CD4-positive, alpha-beta T cell treated with Interleukin-12 subunit alpha and Interleukin-12 subunit beta, for 1 hour (primary cell): ENCODE results near the gene INPP5D.
A peak's percentile ranks its signal among the peaks of the same experiment; 100 is the strongest.

Experiments
- DNase-seq: peaks from one replicate; pipeline ENCODE4 v3.0.0-alpha.2; 2020

Gene INPP5D

DNA sequence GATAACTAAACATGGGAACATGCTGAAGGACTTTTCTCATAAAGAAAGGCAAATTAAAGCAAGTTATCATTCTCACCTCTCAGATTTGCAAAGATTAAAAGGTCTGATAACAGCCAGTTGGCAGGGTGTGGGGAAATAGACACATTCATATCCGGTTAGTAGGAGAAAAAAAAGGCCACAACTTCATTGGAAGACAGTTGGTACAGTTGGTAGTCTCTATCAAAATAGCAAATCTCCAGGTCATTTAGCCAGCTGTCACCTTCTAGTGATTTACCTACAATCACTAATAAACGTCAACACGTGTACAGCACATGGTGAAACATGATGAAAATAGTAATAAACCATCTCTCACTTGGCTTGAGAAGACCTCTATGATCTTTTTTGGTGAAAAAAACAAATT lies 16.6 kb downstream of the INPP5D start:
- peak; percentile 66 for DNase-seq

DNA sequence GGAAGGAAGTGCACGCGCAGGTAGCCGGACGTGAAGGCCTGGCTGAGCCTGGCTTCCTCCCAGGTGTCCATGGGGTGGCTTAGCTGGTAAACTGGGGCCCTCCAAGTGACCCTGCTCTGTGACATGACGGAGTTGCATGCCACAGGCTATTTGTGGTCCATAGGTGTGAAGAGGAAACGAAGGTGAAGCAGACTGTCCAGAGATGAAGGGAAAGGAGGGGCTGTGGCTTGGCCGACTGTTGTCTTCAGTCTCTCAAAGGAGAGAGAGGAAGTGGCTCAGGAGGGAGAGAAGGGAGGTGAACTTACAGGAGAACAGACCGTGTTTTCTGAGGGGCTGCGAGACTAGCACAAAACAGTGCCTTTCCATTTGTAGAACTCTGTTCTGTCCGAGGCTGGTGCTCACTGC lies 19.3 kb downstream of the INPP5D start:
- DNase-seq, result peak; percentile 52

DNA sequence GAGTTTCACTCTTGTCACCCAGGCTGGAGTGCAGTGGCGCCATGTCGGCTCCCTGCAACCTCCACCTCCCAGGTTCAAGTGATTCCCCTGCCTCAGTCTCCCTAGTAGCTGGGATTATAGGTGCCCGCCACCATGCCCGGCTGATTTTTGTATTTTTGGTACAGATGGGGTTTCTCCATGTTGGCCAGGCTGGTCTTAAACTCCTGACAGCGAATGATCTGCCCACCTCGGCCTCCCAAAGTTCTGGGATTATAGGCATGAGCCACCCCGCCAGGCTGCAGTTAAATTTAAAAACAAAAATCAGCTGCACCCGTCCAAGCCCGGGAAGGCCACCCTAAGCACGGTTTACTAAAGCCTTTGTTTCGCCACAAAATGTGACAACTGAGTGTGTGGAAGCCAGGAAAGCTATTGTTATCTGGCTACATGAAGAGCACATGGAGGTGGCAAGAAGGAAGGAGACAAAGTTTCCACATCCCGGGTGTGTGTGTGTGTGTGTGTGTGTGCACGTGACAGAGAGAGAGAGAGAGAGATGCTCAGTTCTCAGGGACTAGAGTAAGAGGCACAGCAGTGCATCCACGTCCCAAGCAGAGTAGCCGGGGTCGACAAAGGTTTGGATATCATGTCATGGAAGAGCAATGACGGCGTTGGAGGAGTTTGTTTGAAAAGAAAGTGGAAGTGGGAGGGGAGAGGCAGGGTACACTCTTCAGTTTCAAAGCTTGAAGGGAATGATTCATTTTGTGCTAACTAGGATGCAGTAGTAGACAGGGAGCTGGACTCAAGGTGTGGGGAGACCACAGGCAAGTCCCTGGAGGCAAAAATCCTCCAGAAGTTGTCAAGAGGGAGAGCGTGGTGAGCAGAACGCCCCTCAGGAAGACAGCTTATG lies 20.1 kb downstream of the INPP5D start:
- peak; percentile 35 for DNase-seq

DNA sequence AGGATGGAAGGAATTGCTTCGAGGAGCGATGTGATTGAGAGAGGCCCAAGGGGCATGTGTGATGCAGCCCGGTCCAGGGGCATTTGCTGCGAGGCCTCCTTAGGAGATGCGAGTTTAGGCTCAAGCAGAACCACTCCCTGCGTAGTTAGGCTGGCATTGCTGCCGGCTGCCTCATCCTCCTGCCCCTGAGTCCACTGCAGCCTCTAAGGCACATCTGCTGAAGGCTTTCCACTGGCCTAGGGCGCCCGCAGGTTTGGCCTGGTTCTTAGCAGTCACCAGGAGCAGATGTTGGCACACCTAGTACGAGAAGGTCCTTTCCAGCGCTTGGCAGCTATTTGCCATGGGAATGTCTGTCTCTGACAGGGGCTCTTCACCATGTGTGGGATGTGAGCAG lies 20.7 kb downstream of the INPP5D start:
- DNase-seq, result no peak

DNA sequence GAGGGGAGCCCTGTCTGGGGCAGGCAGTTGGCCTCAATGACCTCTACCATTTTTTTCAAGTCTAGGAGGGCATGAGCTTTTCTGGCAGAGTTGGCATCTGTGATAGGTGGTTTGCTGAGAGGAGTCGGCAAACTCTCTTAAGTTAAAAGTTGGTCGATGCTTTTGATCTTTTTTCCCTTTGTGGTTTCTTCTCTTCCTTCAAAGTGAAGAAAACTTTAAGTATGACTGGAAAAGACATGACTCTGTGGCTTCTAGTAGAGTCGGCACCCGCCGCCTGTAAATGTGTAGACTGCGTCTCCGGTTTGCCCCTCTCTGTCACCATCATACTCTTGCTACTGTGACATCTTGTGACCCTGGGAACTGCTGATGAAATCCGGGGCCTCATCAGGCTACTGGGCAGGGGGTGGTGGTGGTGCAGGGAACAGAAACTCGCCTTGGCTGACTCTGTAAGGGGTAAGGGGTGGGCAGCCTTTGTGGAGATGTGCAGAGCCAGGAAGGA lies 21.1 kb downstream of the INPP5D start:
- peak; percentile 57 for DNase-seq

DNA sequence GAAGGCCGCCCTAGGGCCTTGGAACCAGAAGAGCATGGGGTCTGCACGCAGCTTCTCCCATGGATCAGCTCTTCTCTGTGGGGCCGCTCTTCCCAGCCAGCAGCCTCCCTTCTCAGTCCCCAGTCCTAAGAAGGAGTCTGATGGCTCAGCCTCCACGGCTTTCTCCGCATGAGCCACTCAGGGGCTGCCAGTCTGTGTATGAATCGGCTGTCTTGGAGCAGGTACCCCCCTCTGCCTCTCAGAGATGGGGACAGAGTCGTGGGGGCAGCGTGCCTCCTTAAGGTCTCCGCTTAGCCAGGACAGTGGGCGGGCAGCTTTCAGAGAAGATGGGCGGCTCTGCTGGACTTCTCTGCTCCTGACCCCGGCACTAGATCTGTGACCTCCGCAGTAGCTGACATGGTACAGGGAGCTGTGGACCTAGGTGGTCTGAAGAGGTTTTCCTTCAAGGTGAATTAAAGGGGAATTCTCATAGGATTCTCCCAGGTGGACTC lies 21.6 kb downstream of the INPP5D start:
- DNase-seq, result no peak

DNA sequence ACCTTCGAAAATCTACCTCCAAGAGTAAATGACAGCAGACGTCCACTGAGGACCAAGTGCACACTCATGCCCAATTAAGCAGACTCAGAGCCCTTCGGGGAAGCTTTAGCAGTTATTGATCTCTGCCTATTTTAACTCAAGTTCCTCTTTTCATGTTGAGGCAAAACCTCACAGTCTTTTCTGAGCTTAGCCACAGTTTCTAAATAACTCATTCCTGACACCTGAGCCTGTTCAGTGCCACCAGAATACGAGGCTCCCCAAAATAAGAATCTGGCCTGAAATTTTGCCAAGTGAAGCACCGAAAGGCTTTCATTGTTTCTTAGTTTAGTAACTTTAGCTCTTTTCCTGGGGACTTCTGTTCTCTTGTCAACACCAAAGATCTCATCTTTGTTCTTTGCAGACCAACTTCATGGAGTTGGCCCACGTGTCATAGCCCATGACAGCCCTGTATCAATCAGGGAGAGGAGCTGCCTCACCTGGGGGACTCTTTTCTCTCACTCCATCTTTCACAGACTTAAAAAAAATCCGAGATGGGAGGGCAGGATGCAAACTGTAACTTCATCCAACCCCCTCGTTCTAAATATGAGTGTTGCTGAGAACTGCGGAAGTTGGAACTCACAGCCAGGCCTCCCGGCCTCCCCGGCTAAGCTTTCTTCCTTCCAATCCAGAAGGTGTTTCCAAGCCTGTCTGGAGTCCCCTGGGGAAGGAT lies 22.2 kb downstream of the INPP5D start:
- DNase-seq, result no peak

DNA sequence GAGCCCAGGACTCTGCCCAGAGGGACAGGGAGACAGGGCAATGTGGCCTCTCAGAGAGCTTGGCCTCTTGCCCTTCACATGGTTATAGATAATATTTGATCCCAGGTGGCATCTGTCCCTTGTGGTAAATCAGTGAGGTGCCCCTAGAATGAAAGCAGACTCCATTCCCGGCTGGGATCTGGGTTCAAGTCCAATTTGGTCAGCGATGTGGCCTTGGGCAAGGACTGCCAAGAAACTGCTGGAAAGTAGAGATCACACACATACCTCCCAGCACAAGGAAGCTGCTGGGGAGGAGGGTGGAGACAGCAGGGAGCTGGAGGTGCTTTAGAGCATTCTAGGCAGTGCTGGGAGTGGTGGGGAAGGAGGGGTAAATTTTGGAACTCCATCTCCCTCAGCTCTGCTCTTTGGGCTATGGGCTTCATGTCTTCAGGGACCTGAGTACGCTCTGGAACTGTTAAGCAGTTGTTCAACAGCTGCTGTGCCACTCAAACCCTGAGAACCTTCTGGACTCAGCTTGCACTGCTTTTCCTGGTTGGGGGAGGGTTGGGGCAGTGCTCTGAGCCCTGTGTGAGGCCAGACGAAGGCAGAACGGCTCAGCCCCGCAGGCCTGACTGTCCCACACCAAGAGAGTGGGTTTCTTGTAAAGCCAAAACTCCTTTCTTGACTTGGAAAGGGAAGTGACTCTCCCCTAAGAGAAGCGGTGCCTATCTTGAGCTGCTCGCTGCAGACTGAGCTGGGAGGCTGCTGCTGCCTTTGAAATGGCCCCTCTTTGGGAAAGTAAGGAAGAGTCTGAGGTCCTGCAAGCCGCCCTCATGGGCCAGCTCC lies 23.0 kb downstream of the INPP5D start:
- DNase-seq, result no peak

DNA sequence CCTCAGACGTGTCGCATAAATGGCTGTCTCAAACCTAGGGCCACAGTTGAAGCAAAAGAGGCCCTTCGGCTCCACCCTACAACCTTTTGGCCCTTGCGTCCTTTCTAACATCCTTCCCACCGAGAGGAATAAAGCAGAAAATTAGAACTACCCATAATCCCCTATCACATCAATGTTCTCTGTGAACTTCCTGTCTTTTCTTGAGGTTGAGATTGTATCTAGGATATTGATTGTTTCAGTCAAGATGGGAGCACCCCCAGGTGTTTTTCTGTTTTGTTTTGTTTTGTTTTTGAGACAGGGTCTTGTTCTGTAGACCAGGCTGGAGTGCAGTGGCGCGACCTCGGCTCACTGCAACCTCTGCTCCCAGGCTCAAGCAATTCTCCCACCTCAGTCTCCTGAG lies 23.6 kb downstream of the INPP5D start:
- DNase-seq, result peak; percentile 34

DNA sequence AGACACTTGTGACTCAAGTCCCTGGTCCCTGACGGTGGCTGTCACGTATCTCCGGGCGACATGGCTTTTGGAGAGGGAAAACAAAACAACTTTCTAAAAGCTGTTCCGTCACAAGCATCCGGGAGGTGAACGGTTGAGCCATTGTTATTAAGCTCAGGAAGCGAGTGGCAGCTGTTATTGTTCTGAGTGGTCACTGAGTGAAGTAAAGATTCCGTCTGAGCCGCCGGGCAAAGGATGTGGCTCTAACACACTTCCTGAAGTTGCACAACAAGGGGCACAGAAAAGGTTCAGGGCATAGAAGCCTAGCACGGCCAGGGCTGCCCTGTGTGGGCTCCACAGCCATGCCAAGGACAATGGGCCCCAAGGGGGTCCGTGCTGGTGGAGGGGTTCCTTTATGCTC lies 24.3 kb downstream of the INPP5D start:
- DNase-seq, result peak; percentile 61

DNA sequence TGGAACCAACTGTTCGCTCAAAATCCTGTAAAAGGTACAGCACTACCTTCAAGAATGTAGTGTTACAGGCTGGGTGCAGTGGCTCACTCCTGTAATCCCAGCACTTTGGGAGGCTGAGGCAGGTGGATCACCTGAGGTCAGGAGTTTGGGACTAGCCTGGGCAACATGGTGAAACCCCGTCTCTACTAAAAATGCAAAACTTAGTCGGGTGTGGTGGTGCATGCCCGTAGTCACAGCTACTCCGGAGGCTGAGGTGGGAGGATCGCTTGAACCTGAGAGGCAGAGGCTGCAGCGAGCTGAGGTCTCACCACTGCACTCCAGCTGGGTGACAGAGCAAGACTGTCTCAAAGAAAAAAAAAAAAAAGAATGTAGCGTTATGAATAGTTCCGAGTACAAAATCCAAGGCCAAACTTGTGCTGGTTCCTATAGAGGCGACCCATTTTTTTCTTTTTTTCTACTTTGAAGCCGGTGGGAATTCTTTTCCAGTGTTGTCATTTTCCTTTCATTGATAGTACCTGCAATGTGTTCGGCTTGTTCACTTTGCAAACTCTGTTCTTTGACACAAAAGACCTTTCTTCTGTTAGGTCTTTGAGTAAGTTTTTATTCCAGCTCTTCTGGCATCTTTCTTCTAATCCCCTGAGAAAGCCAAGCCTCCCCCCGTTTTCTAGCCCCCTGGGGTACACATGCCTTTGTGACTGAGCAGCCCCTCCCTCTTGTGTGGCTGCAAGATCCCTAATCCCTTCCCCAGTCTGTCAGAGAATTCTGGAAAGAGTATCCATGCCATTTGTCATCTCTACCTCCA lies 25.1 kb downstream of the INPP5D start:
- no peak for DNase-seq

DNA sequence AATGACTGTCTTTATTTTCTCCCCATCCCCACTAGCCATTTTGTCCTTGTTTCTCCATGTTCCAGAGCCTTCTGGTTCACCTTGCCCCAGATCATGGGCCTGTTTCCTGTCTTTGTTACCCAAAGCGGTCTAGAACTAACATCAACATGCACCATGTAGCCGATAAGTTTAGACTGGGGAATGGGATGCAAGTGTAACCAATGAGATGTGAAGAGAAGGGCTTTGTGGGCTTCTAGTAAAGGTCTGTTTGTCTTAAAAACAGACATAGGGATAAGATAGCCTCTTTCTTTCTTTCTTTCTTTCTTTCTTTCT lies 25.7 kb downstream of the INPP5D start:
- no peak for DNase-seq

DNA sequence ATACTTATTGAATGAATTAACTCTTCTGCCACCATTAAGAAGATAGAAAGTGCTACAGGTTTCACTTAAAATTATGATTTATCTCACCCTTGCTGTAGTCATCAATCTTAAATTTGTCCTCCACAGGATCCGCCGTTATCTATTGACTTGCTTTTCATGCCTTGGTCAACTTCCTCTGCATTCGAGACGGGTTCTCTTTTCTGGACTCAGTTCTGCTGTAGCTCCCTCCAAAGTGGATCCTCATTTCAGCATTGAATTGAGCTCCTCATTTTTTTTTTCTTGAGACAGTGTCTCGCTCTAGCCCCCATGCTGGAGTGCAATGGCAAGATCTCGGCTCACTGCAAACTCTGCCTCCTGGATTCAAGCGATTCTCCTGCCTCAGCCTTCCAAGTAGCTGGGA lies 27.6 kb downstream of the INPP5D start:
- no peak for DNase-seq

DNA sequence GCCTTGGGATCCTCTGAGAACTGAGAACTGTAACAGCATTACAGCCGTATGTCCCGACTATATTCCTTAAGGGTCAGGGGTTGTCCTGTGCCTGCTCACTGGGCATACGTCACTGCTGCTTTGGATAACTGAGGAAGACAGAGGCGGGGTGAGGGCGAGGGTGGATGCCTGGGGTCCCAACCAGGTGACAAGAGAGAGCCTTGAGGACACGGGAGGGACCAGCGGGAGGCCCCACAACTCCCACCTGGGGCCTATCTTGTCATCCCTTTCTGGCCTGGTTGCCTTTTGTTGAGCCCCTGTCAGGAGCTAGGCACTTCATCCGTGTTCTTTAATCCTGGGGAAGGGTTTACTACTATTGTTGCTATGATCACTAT lies 28.8 kb downstream of the INPP5D start:
- no peak for DNase-seq

DNA sequence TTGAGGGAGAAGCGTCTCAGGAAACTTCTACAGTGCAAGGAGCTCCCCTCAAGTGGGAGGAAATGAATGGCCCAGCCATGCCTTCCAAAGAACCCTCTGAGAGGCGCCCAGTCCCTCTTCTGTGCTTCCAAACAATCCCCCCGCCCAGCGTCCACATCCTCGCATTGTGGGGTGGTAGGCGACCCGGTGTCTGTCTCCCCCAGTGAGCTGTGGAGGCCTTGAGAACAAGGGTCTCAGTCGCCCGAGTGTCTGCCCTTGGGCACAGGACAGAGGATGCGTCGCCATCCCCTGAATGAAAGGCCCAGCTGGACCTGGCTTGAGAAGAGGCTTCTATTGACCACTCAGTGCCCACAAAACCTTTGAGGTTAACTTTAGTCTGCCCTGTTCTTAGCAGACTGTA lies 29.7 kb downstream of the INPP5D start:
- DNase-seq, result no peak

DNA sequence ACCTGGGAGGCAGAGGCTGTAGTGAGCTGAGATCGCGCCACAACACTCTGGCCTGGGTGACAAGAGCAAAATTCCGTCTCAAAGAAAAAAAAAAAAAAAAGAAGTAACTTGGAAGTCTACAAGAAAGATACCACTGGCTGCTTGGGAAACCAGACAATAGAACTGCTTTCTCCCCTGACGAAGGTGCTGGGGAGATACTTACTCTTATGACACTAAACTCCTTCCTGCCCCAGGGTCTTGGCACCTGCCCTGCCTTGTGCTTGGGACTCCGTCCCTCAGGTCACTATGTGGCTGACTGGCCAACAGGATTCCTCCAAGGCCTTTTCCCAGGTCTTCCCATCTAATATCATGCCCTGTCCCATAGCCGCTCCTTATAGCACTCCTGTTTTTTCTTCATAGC lies 30.7 kb downstream of the INPP5D start:
- DNase-seq, result no peak

DNA sequence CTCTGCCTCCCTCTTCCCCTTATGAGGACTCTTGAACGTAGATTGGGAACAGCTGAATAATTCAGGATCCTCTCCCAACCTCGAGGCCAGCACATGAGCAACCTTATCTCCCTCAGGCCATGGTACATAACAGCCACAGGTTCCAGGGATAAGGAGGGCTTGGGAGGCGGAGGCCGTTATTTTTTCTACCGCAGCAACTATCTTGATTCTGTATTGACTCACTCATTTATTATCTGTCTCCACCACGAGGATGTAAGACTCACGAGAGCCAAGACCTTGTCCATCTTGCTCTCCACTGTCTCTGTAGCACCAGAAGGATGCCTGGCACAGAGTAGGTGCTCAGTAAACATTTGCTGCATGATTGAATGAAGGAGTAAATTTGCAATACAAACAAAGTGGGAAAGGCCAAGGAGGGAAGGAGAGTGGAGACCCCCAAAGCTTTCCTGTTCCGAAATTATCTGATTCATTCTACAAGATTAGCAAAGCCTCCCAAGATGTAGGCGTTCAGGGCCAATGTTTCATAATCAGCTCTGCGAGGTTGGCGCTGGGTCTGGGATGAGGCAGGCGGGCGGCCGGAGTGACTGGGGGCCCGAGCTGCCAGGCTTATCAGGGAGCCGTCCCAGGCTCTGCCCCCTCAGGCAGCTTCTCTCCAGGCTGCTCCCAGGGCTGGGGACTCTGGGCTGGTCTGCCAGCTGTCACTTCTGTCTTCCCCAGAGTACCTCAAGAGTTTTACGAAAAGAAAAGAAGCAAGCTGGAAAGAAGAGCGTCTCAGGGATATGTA lies 31.6 kb downstream of the INPP5D start:
- DNase-seq, result no peak

DNA sequence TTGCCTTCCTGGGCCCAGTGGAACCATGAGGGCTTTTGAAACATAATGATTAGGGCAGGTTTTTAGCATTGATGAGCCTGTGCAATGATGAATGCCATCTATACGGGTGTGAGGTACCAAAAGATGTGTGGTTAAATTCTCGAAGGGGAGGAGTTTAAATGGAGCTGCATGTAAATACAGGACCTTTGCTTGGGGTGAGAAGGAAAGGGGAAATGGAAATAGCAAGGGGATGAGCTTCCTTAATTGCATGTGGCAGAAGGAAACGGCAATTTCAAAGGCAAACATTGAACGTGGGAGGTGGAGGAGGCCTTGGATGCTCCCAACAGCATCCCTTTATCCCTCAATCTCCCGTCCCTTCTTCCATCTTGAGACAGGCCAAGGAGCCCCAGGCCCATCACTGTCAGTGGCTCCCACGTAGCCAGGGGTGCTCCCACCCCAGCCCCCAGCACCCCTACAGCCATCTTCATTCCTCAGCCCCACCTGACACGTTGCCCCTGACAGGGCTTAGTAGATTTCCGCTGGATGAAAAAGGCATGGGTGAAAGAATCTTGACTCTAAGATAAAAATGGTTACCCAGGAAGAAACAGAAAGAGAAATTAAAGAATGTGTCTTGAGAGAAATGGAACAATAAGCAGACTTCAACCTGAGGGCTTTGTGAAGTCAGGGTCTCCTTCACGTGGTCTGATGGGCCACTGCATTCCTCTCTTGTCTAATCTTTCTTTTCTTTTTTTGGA lies 32.5 kb downstream of the INPP5D start:
- no peak for DNase-seq

DNA sequence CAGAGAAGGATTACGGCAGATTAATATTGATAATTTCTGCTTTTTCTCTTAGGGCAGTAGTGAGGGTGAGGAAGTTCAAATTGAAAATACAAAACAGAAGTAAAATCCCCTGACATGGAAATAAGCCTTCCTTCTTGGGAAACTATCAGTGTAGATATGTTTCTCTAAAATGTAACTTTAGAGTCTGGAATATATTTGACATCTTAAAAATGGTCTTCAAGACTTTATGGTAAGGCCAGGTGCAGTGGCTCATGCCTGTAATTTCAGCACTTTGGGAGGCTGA lies 33.0 kb downstream of the INPP5D start:
- DNase-seq, result no peak

DNA sequence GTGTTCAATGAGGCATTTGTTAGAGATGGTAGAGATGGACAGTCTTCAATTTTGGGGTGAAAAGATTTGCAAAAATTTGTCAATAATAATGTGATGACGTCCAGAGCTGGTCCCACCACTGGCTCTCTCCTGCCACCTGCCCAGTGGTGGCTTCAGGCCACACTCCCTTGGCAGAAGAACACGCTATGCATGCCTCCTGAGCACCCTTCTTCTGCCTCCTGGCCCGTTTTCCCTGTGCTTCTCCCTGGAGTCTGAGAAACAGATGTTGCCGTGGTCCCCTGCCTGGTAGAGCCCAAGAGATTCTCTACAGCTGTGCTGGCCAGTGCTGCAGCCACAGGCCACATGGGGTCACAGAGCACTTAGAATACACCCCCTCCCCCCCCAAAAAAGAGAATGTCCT lies 33.6 kb downstream of the INPP5D start:
- DNase-seq, result no peak

DNA sequence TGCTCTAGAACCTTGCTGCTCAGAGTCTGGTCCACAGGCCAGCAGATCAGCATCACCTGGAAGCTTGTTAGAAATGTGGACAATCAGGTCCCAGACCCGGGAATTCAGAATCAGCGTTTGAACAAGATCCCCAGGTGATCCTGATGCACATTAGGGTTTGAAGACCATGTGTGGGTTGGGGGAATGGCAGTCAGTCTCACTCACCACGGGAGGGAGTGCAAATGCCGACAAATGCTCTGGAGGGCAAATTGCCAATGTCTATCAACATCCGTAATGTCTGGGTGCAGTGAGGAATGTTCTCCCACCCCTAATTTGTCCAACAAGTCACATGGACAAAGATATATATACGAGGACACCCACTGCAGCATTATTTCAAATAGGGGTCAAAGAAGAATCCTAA lies 34.5 kb downstream of the INPP5D start:
- DNase-seq, result no peak
